Testis (tissue), 2 donors: ENCODE results near the gene TAMM41.

Experiments
- POLR2A ChIP-seq: fragments of 450-650 bp; IDR thresholded peaks from one replicate; pipeline ENCODE4 v1.6.1; 2017; ENCODE audit warnings: antibody characterized with exemption, mild to moderate bottlenecking, moderate library complexity
- TF ChIP-seq, protein P1 (sequence below), 3 experiments: fragments of 450-650 bp in 2 of 3; fragments of 200-600 bp in 1 of 3; sonication (generic) in 1 of 3; IDR thresholded peaks; one replicate each; pipeline ENCODE4 v1.5.1; 2016 to 2019; ENCODE audit warnings: antibody characterized with exemption in 3 of 3, mild to moderate bottlenecking in 2 of 3, moderate library complexity in 1 of 3

DNA sequence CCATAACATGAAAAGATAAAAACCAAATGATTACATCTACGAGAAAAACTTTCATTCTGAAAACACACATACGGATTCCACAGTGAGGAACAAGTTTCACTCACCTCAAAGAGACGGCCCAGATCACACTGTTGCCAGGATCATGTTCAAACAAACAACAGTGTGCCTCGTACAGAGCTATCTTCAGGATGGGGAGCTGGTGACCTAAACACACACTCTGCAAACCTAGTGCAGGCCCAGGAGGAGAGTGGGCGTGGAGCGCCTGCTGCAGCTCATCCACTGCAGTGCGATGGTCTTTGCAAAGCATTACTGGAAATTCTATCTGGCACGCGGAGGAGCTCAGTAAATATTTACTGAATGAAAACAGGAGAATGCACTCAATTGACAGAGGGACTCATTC is 38.5 kb downstream of the TAMM41 start:
- no peak for TF ChIP-seq POLR2A
- TF ChIP-seq, protein P1, sequence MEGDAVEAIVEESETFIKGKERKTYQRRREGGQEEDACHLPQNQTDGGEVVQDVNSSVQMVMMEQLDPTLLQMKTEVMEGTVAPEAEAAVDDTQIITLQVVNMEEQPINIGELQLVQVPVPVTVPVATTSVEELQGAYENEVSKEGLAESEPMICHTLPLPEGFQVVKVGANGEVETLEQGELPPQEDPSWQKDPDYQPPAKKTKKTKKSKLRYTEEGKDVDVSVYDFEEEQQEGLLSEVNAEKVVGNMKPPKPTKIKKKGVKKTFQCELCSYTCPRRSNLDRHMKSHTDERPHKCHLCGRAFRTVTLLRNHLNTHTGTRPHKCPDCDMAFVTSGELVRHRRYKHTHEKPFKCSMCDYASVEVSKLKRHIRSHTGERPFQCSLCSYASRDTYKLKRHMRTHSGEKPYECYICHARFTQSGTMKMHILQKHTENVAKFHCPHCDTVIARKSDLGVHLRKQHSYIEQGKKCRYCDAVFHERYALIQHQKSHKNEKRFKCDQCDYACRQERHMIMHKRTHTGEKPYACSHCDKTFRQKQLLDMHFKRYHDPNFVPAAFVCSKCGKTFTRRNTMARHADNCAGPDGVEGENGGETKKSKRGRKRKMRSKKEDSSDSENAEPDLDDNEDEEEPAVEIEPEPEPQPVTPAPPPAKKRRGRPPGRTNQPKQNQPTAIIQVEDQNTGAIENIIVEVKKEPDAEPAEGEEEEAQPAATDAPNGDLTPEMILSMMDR (IDR thresholded peaks at IDR 0.05), result no peak
